Heart left ventricle (tissue), 16 donors: ENCODE measurements around the gene PSD4. TPM values are rescaled to one million over a fixed set of nuclear protein-coding genes. Genes with fewer than 3 reads are reported as not detected.

Source experiments
- ATAC-seq, 4 donors: fragments of 200-7000 bp; cut with Tn5 transposase; one replicate each; pipeline ENCODE4 v1.9.1; 2020 to 2022; ENCODE audit warnings: moderate library complexity in 4 of 4, mild to moderate bottlenecking in 3 of 4, moderate number of reproducible peaks in 1 of 4
- DNase-seq, 5 donors: peaks; one replicate each; pipeline ENCODE4 v3.0.0-alpha.2; 2020
- H3K27ac ChIP-seq, 12 donors: fragments of 200-600 bp; sonication (generic) in 4 of 12; one replicate each; pipeline versions ENCODE4 v1.5.0 to v1.8.0; 2016 to 2022; ENCODE audit warnings: mild to moderate bottlenecking in 2 of 12
- H3K27me3 ChIP-seq, 9 donors: fragments of 200-600 bp; sonication (generic) in 2 of 9; one replicate each; pipeline versions ENCODE4 v1.5.1 to v1.8.0; 2016 to 2022; ENCODE audit warnings: mild to moderate bottlenecking in 3 of 9
- H3K36me3 ChIP-seq, 9 donors: fragments of 200-600 bp; sonication (generic) in 2 of 9; one replicate each; pipeline versions ENCODE4 v1.5.0 to v1.8.0; 2018 to 2022; ENCODE audit warnings: mild to moderate bottlenecking in 2 of 9
- H3K4me1 ChIP-seq, 12 donors: fragments of 200-600 bp; sonication (generic) in 4 of 12; one replicate each; pipeline versions ENCODE4 v1.5.0 to v1.8.0; 2016 to 2022; ENCODE audit warnings: mild to moderate bottlenecking in 3 of 12
- H3K4me3 ChIP-seq, 12 donors: fragments of 200-600 bp; sonication (generic) in 4 of 12; one replicate each; pipeline versions ENCODE4 v1.5.0 to v1.8.0; 2017 to 2022; ENCODE audit warnings: mild to moderate bottlenecking in 9 of 12, moderate library complexity in 4 of 12
- H3K9me3 ChIP-seq, 12 donors: fragments of 200-600 bp; sonication (generic) in 4 of 12; one replicate each; pipeline versions ENCODE4 v1.5.0 to v1.8.0; 2016 to 2022; ENCODE audit warnings: mild to moderate bottlenecking in 1 of 12
- CTCF ChIP-seq, 12 donors: fragments of 200-600 bp; sonication (generic) in 4 of 12; IDR thresholded peaks; one replicate each; pipeline versions ENCODE4 v1.5.0 to v1.8.0; 2018 to 2022; ENCODE audit warnings: antibody characterized with exemption in 12 of 12, mild to moderate bottlenecking in 5 of 12
- POLR2A ChIP-seq, 2 donors: fragments of 450-650 bp; IDR thresholded peaks; one replicate each; pipeline ENCODE4 v1.6.1; 2017; ENCODE audit warnings: antibody characterized with exemption in 2 of 2, mild to moderate bottlenecking in 2 of 2, moderate library complexity in 2 of 2
- WGBS, 4 donors: extraction: QIAGEN DNeasy Blood & Tissue Kit in 2 of 4; methylation state at CpG; one replicate each; pipeline versions ENCODE4 v1.1.5 to v1.1.7; 2013 to 2018; 5-methylcytosine and 5-hydroxymethylcytosine counted together
- intact Hi-C, 10 donors: fragments of 100-400 bp; cut with DNase I; formaldehyde crosslinking; loops; one replicate each; pipeline versions ENCODE4 v1.11.1 to v1.14.2; 2022
- polyA plus RNA-seq, 2 donors: library from polyadenylated mRNA; stranded (reverse); fragments of 200-250 nt; gene quantifications; one replicate each; pipeline ENCODE4 v1.2.3, GENCODE V29; 2013
- total RNA-seq, 9 donors: library from RNA; depleted of rRNA in 2 of 9; stranded (reverse); fragments of >200 nt in 2 of 9; fragmentation: NEBNext Ultra II Directional in 3 of 9; extraction: Animal tissue kit (Norgen Biotek cat#: 25700) in 3 of 9; gene quantifications; one replicate each; pipeline versions ENCODE4 v1.1.0 to v1.2.4, GENCODE V29; 2016 to 2023
- donor health status: ischemic (EF 13 %, LVEDD 7.1; RV severe dilation, severe dysfunction).
- donor health status: healthy with polysubstance abuse.
- donor health status: DM: no; HTN: yes; CAD: no.
- donor health status: DM: no; HTN: no; CAD: no.
- donor health status: ischemic (EF 25% LVEDD 6.9; RV normal size, moderate dysfunction).
- donor health status: ischemic (EF 25% LVEDD 5.7; RV mildly dilated, moderate dysfunction).
- donor health status: healthy.
- donor health status: DM: yes; HTN: yes; CAD: no.
- donor health status: ischemic (EF 35%, LVEDD 5.7; RV mildly dilated, moderate dysfunction).
- donor health status: nonischemic (EF 11% LVEDD 7.7; RV severe dilation, severe dysfunction).
- donor health status: DM: yes; HTN: yes; CAD: no.
- donor health status: PGD.
- donor health status: ischemic (EF 29% LVEDD 5.4; RV normal size, mild dysfunction).
- donor health status: nonischemic (EF 23%, LVEDD 6.1; RV moderate dilation, normal function).

Gene PSD4
- total and polyA plus RNA-seq, 11 donors: 0.65 to 23.4 (median 1.9) TPM

- TF ChIP-seq POLR2A (IDR thresholded peaks at IDR 0.05) (no peak), CTCF (IDR thresholded peaks at IDR 0.05) (no peak)
- H3K36me3 ChIP-seq: no peaks in the 10 kb centered on the region
- H3K4me3 ChIP-seq: no peak overlapping the region
- H3K9me3 ChIP-seq: no peaks in the 10 kb centered on the region
- intact Hi-C loops: no loop called here
- no peak for ATAC-seq
- WGBS, 4 donors: 93 to 95% (median 94%) methylated on average over 6 of the region's 6 CpGs
- no peaks in the 10 kb centered on the region for H3K27me3 ChIP-seq
- H3K4me1 ChIP-seq: peaks cover 5 to 38% (median 23%) of the 10 kb centered on the region in 12 donors
- DNase-seq: no peak
- H3K27ac ChIP-seq: no peak overlapping the region
Measured at GRCh38 chr2:113242327-113242726, 68.6 kb downstream of the PSD4 start.

- intact Hi-C loops: loop anchor here in 6 of 10 donors (5.0 kb wide), 5 partner anchors 38 to 127 kb away; no protein-coding TSS in a partner anchor
- Histone ChIP-seq H3K4me3 (no peak overlapping the region), H3K27ac (no peak overlapping the region), H3K4me1 (peaks cover 2 to 26% (median 14%) of the 10 kb centered on the region in 12 donors), H3K36me3 (no peaks in the 10 kb centered on the region), H3K9me3 (no peaks in the 10 kb centered on the region), H3K27me3 (no peaks in the 10 kb centered on the region)
- WGBS, 4 donors: 86 to 94% (median 91%) methylated on average over 3 of the region's 3 CpGs
- no peak for TF ChIP-seq CTCF (IDR thresholded peaks at IDR 0.05)
- DNase-seq (no peak), ATAC-seq (no peak)
Measured at GRCh38 chr2:113245276-113245711, 71.5 kb downstream of the PSD4 start.

GRCh38 chr2:113246606-113247005, 72.8 kb downstream of the PSD4 start:
- DNase-seq: no peak
- Histone ChIP-seq H3K4me3 (no peak overlapping the region), H3K27me3 (no peaks in the 10 kb centered on the region), H3K9me3 (no peaks in the 10 kb centered on the region), H3K27ac (no peak overlapping the region), H3K36me3 (no peaks in the 10 kb centered on the region), H3K4me1 (peaks cover 0 to 17% (median 2%) of the 10 kb centered on the region in 12 donors)
- 85 to 90% (median 89%) methylated on average over 8 to 14 of the region's 14 CpGs for WGBS, 4 donors
- no peak for TF ChIP-seq POLR2A (IDR thresholded peaks at IDR 0.05)
- no peak for TF ChIP-seq CTCF (IDR thresholded peaks at IDR 0.05)
- intact Hi-C loops: loop anchor here in 6 of 10 donors (5.0 kb wide), 5 partner anchors 39 to 126 kb away; no protein-coding TSS in a partner anchor
- ATAC-seq: no peak

- peak; percentile 68 to 86 (median 77) for DNase-seq
- Histone ChIP-seq H3K4me3 (no peak overlapping the region), H3K9me3 (no peaks in the 10 kb centered on the region), H3K36me3 (no peaks in the 10 kb centered on the region), H3K4me1 (peaks cover 0 to 28% (median 0%) of the 10 kb centered on the region in 12 donors), H3K27ac (no peak overlapping the region), H3K27me3 (no peaks in the 10 kb centered on the region)
- intact Hi-C loops: loop anchor here (1.0 to 5.0 kb wide), 10 partner anchors 42 to 124 kb away; no protein-coding TSS in a partner anchor
- peak; percentile 46 to 84 (median 74) for ATAC-seq
- TF ChIP-seq CTCF (IDR thresholded peaks at IDR 0.05) (peak; percentile 85 to 95 (median 91)), POLR2A (IDR thresholded peaks at IDR 0.05) (no peak)
- WGBS, 4 donors: 43 to 48% (median 47%) methylated on average over 10 of the region's 10 CpGs
Measured at GRCh38 chr2:113248997-113249770, 75.4 kb downstream of the PSD4 start.
